Middle frontal gyrus (tissue), 1 donor: ENCODE measurements around the gene BCAS1.

Experiments
- DNase-seq: peaks from one replicate; pipeline ENCODE4 v3.0.0-alpha.2; 2015; ENCODE audit warnings: low spot score; ENCODE audit errors: extremely low spot score

The BCAS1 gene

DNA sequence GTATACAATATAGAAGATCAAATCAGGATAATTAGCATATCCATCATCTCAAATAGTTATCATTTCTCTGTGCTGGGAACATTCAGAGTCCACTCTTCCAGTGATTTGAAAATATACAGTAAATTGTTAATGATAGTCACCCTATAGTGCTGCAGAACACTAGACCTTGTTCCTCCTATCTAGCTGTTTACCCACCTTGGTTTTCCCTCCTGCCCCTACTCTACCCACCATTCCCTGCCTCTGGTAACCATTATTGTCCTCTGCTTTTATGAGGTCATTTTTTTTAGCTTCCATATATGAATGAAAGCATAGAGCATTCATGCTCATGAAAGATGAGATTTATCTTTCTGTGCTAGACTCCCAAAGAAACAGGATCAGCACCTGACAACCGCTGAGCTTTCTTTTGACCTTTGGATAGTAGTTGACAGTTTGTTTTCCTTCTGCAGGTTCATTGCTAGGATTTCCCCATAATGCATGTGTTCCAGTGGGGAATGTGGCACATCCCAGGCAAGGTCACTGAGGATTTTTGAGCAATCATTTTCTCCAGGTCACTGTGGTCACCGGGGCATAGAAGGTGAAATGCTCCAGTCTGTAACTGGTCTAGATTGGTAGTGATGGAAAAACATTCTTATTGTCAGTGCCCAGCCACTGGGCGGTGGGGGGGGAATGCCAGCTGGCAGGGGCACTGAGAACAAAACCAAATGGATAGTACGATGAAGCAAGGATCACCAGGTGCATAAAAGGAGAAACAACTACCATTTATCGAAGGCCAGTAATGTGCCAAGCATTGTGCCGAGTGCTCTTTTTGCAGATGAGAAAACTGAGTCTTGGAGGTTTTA is 33.6 kb upstream of the BCAS1 start:
- DNase-seq, result no peak

DNA sequence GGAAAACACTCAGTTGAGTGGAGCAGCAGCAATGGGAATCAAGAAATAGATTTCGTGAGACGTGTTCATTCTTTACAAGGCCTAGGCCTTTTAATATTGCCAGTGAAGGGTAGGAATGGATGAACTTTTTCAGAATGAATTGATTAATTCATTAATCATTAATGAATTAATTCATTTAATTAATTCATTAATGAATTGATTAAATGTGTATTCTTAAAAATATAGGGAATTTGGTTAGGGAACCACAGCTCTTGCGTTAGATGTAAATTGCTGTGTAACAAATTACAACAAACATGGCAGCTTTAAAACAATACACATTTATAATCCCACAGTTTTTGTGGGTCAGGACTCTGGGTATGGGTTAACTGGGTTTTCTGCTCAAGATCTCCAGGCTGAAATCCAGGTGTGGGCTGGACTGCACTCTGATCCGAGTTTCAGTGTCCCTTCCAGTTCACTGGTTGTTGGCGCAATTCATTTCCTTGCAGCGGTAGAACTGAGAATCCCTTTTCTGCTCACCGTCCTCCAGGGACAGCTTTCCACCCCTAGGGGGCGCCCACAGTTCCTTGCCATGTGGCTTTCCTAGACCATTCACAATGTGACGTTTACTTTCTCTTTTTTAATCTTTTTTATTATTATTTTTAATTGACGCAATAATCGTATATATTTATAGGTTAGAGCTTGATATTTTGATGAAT is 32.8 kb upstream of the BCAS1 start:
- no peak for DNase-seq

DNA sequence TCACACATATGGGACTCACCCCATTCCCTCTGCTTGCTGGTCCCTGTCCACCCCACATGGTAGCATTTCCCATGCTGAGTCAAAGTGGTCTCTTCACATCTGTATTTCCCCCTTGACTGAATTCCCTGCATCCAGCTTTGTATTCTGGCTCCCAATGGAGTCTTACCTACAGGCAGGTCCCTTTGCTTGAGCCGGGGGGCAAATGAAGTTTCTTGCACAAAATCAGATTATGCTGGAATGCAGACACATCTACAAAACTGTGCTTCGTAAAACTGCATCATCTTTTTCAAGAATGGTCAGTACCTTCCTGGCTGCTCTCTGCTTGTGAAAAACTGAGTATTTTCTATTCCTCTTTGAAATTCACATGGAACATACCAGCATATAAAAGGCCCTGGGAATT is 32.1 kb upstream of the BCAS1 start:
- no peak for DNase-seq

DNA sequence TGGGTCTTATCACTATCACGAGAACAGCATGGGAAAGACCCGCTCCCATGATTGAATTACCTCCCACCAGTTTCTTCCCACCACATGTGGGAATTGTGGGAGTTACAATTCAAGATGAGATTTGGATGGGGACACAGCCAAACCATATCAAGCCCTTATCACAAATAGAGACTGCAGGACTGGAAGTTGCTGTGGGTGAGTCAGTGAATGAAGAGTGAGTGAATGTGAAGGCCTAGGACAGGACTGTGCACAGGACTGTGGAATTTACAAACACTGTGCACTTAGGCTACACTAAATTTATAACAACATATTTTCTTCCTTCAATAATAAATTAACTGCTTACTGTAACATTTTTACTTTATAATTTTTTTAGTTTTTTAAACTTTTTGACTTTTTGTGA is 30.2 kb upstream of the BCAS1 start:
- no peak for DNase-seq

DNA sequence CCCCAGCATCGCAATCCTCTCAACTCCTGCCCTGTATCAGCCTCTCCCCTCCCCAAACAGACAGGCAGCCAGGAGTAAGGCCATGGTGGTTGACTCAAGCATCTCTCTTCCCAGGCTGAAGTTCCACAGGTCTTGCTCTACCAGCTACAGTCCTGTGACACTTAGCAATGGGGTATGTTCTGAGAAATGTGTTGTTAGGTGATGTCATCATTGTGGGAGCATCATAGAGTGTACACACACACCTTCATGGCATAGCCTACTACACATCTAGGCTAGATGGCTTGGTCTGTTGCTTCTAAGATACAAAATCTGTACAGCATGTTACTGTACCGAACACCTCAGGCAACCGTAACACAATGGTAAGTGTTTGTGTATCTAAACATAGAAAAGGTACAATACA is 29.5 kb upstream of the BCAS1 start:
- no peak for DNase-seq

DNA sequence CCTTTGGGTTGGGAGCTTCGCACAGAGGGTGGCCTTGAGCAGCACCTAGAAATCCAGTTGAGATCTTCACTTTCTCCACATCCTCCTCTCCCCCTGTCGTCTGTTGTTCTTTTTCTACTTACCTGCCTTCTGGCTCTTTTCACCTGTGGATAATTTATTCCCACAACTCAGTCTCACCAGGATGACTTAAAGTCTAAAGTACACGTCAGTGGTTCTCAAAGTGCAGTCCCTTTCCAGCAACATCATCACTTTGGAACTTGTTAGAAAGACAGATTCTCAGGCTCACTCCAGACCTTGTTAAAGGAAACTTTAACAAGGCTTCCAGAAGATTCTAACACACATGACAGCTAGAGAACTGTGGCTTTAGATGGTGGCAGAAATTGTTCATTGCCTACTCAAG is 27.7 kb upstream of the BCAS1 start:
- DNase-seq, result no peak

DNA sequence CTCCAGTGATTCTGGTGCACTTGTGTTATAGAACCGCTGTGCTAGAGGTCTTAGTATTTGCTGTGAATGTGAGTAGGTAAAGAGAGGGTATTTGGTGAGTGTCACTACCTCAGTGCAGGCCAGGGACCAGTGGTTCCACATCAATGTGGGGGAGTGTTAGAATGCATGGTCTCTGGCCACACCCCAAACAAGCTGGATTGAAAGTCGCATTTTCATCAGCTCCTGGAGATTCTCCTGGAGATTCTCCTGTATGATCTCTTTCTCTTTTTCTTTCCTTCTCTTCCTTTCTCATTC is 26.8 kb upstream of the BCAS1 start:
- no peak for DNase-seq

DNA sequence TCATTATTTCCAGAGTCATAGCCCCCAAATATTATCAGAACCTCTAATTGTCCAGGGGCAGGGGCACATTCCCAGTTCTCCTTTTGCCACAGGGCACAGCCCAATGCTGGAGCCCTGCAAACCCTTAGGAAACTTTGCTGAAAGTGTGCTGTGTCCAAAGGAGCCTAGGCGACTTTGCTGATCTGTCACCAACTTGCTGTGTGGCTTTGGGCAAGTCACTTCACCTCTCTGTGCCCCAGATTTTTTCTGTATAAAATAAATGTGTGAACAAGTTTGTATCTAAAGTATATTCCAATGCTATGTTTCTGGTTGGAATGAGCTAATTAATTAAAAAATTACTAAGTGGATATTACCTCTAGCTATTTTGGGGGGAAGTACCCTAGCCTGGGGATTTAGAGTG is 25.4 kb upstream of the BCAS1 start:
- DNase-seq, result no peak

DNA sequence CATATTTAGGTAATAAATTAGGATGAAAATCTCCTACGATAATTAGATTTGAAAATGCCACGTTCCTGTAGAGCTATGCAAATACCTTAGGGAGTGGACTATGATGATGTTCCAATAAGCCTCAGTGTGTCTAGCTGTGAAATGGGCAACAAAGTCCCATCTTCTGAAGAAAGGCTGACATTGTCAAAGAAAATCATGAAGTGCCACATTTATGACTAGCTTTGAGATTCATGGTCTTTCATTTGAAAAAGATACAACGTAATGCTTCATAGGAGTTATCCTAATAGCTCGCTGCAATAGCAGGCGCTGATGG is 23.8 kb upstream of the BCAS1 start:
- DNase-seq, result no peak

DNA sequence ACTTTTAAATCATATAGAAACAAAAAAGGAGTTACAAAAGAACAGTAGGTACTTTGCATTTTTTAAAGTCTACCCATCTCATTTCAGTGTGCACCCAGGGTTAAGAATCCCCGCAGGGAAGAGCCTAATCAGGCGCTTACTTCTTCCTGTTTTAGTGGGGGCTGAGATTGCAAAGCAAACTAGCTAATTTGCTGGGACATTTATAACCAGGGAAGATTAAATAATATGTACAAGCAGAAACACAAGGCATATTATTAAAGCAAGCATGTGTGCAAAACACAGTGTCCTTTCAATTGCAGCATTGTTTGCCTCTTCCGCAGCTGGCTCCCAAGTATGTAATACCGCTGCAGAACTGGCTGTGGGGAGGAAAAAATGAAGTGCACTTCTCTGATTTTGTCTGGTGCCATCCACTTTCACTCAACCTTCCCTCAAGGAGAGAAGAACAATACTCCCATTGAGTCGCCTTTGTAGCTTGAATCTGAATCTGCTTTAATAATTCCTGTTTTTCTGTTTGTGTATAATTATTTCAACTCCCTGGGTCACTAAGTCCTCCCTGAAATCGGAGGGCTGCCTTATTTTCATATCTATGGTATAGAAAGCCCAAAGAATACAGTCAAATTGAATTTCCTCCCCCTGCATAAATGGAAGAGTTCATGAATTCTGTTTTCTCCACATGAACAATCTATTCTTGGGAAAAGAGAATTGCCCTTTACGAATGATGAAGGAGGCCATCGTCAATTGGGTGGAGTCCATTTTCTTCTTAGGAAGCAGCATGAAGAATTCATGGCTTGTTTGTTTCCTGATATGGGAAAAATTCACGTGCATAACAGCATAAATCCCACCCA is 23.3 kb upstream of the BCAS1 start:
- DNase-seq, result no peak

DNA sequence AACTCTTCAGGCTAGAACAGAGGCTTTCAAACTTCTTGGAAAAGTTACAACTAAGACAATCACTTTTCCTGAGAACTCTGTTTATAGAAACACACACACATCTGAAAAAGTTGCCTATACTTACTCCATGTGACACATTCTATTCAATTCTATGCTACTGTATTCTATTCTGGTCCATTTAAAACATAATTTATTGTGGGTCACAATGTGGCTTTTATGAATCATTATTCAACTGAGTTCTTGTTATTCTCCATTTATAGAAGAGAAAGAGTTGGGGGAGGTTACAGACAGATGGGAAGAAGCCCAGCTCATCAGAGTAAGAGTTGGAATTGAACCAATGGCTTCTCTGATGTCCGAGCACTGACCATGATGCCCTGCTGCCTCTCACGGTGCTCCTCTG is 21.6 kb upstream of the BCAS1 start:
- no peak for DNase-seq

DNA sequence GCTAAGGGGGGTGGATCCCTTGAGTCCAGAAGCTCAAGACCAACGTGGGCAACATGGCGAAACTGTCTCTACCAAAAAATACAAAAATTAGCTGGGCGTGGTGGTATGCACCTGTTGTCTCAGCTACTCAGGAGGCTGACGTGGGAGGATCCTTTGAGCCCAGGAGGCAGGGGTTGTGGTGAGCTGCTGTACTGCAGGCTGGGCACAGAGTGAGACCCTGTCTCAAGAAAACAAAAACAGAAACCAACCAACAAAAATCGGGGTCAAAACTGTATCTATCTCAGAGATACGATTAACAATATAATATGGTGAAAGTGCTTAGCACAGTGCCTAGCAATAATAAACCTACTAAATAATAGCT is 20.7 kb upstream of the BCAS1 start:
- DNase-seq, result no peak

DNA sequence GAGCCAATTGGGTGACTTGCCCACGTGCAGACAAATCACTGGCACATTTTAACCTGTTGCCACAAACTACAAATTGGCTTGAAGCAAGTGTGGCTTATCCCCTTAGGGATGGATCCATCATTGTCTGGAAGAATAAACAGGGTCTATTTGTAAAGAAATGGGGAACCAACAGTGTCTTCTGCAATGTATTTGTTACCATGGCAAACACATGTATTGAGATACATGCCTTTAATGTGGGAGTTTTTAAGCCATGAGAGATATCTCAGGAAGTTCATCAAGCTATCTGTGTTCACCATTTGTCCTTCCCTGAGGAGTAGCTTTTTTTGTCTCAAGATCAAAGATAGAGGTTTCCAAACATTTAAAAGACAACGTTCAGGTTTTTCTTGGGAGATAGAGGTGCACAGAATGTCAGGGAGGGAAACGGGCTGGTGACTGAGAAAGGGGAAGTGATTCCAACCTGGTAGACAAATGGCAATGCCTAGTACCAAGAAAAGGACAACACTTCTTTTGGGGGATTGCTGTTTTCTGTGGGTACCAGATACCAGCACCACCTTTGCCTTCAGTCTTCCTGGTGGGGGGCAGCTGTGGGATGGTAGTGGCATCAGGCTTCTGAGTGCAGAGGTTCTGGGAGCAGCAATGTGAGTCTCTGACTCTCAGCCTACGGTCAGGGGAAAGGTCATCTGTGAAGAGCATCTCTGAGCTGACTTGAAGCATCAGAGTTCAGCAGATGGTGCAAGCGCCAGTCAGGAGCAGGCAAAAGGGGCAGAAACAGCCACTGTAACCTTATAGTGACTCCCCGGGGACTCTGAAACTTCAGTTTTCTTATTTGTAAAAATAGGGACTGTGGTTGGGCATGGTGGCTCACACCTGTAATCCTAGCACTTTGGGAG is 20.1 kb upstream of the BCAS1 start:
- DNase-seq, result no peak

DNA sequence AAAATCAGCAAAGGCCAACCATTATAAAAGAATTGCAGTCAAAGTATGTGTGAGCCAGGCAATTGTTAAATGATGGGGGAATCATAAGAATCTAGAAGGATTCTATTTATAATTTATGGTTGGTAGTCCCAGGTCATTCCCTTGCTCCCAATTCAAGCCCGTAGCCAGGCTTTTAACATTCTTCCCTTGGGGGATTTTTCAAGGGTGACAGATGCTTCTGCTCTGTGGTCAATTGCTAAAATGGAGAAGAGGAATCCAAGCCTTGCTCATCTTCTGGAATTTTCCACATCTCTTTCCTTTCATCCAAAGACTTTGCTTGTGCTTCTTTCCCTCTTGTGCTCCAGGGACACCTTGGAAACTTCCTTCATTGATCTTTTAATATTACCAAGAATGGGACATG is 18.0 kb upstream of the BCAS1 start:
- no peak for DNase-seq

DNA sequence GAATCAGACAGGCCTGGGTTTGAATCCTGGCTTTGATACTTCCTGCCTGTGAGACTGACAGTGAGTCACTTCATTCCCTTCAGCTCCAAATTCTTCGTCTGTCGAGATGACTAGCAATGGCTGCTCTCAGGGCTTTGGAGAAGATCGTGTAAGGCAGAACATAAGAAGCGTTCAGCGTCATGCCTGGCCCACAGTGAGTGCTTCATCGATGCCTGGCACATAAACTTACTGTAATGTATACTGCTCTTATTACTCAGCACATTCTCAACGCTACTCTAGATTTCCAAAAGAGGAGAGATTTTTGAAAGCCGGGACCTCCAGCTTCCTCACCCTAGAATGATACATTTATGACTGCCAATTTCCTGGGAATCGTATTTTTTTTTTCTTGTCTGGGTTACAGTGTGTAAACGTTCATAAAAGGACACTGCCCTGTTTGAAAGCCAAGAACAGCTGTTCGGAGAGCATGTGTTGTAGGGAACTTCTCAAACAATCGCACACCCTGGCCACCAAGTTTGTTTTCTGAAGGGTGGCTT is 16.2 kb upstream of the BCAS1 start:
- DNase-seq, result no peak

DNA sequence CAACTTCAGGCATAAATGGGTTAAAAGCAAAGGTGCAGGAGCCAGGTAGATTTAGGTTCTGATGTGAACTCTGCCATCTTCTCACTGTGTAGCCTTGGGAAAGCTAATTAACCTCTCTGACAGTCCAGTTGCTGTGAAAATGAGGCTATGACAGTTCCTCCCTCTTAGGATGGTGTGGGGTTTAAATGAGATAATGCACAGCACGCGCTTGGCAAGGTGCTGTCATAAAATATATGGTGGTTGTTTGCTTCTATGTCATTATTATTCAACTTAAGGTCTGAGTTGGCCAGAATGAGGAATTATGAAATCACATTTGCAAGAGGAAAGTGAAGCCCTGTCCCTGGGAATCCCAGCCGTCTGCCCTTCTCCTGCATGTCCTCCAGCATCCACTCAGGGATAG is 15.5 kb upstream of the BCAS1 start:
- DNase-seq, result no peak

DNA sequence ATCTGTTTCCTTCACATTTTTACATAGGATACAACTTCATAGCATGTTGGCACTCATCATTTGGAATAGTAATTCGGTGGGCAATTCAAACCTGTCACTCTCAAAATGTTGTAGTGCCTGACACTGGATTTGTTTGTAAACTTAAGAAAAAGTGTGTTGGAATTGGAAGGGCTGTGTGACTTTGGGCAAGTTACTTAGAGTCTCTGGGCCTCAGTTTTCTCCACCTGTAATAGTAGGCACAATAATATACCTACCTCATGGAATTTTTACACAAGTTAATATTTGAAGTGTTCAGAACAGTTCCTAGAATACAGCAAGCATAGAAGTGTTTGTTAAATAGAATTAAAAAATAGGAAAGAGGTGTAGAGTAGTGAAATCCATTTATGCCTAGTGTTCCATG is 15.0 kb upstream of the BCAS1 start:
- no peak for DNase-seq

DNA sequence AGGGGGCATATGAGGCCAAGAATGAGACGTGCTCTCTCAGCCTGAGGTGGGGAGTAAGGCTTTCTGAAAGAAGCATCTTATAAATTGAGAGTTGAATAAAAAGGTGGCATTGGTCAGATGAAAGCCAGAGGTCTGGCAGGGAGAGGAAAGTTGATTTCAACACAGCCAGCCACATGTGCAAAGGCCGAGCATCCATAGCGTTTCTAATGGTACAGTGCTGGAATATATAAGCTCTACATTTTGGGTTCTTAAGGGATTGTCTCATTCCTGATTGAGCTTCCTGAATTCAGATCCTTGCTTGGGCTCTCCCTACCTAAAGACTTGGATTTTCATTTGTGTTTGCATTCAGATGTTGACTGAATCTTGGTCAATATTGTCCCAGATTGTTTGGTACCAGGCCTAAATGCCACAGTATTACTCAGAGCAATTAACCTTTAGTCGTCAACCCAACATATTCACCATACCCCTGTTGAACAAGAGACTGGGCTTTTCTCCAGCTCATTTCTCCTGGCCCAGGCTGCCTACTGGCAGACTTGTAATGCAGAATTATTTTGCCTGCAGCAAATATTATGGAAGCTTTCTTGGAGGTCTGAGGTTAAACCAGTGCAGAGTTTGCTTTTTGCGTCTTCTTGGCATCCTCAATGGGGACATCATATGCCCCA is 14.5 kb upstream of the BCAS1 start:
- DNase-seq, result no peak

DNA sequence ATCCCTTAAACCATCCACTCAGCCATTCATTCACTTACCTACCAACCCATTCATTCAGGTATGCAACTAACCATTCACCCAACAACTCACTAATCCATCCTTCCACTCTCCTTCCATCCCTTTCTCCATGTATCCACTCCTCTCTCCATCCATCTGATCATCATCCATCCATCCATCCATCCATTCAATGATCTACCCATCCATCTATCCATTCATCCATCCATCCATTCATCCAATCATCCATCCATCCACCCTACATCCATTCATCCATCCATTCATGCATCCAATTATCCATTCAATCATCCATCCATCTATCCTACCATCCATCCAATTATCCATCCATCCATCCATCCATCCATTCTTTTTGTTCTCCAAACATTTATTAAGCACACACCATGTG is 13.8 kb upstream of the BCAS1 start:
- no peak for DNase-seq

DNA sequence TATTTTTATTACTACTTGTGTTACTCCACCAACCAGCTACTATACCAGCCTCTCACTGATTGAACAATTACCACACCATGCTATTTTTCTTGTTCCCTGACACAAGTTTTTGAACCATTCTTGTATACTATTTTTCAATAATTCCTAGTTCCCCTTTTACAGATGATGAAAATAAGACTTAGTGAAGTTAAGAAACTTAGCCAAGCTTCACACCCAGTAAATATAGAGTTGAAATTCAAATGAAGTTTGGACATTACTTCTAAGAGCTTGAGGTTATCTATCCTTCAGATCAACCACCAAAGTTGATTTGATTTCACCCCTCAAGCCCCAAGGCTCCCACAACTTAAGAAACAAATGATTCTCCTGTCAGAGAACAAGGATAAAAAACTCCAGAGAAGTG is 13.1 kb upstream of the BCAS1 start:
- no peak for DNase-seq

DNA sequence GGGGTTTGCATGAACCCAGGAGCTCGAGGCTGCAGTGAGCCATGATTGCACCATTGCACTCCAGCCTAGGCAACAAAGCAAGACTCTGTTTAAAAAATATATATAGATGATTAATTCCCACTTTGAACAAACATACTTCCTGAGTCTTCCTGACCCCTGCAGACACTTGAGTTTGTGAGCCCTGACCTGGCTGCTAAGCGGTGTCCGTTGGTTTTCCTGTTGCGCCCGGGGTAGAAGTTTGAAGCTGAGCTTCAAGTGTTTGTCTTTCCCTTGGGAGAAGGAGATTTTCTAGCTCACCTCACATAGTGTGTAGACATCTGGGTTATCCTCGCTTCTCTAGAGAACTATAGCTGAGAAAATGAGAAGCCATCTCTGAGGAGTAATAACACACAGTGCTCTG is 11.7 kb upstream of the BCAS1 start:
- DNase-seq, result no peak
